Measurements from ENCODE around the gene PHACTR1.
A peak's percentile ranks its signal among the peaks of the same experiment; 100 is the strongest.

Gene PHACTR1

GRCh38 chr6:12804952-12805645 is 88.5 kb downstream of the PHACTR1 start:
- DNase-seq, result no peak

GRCh38 chr6:12806136-12806535 is 89.6 kb downstream of the PHACTR1 start:
- DNase-seq, result no peak

GRCh38 chr6:12806796-12807195 is 90.2 kb downstream of the PHACTR1 start:
- DNase-seq, result no peak

- no peak for DNase-seq
Observed at GRCh38 chr6:12811519-12811918, 95.0 kb downstream of the PHACTR1 start.

- no peak for DNase-seq
Observed at GRCh38 chr6:12813321-12813720, 96.8 kb downstream of the PHACTR1 start.

GRCh38 chr6:12814015-12814414 is 97.4 kb downstream of the PHACTR1 start:
- no peak for DNase-seq

- no peak for DNase-seq
Observed at GRCh38 chr6:12815089-12815488, 98.5 kb downstream of the PHACTR1 start.

GRCh38 chr6:12815884-12816600 is 99.5 kb downstream of the PHACTR1 start:
- no peak for DNase-seq

GRCh38 chr6:12818324-12818723 is 101.8 kb downstream of the PHACTR1 start:
- no peak for DNase-seq

GRCh38 chr6:12823847-12824246 is 107.3 kb downstream of the PHACTR1 start:
- no peak for DNase-seq

- no peak for DNase-seq
Observed at GRCh38 chr6:12826584-12826983, 110.0 kb downstream of the PHACTR1 start.

- DNase-seq, result no peak
Observed at GRCh38 chr6:12827921-12828320, 111.4 kb downstream of the PHACTR1 start.

- DNase-seq, result no peak
Observed at GRCh38 chr6:12832226-12832735, 115.7 kb downstream of the PHACTR1 start.

GRCh38 chr6:12836009-12836408 is 119.4 kb downstream of the PHACTR1 start:
- no peak for DNase-seq

- DNase-seq, result no peak
Observed at GRCh38 chr6:12841619-12842018, 125.1 kb downstream of the PHACTR1 start.

GRCh38 chr6:12842114-12842513 is 125.5 kb downstream of the PHACTR1 start:
- DNase-seq, result no peak

GRCh38 chr6:12842658-12843057 is 126.1 kb downstream of the PHACTR1 start:
- DNase-seq, result no peak

- DNase-seq, result peak; percentile 26
Observed at GRCh38 chr6:12844284-12845223, 128.0 kb downstream of the PHACTR1 start.

- DNase-seq, result no peak
Observed at GRCh38 chr6:12845224-12846004, 128.8 kb downstream of the PHACTR1 start.

GRCh38 chr6:12848964-12849808 is 132.6 kb downstream of the PHACTR1 start:
- no peak for DNase-seq

- no peak for DNase-seq
Observed at GRCh38 chr6:12849809-12850198, 133.2 kb downstream of the PHACTR1 start.

All from hematopoietic multipotent progenitor cell treated with erythropoietin and hydrocortisone succinate and interleukin-3 and kit ligand, for 8 days (in vitro differentiated cells).